K562 (cell line): ENCODE data around the gene NELFA. TPM values are rescaled to one million over a fixed set of nuclear protein-coding genes. Genes with fewer than 3 reads are reported as not detected.

ENCODE experiments used
- ATAC-seq: fragments of 200-7000 bp; cut with Tn5 transposase; 3 replicates; pipeline ENCODE4 v1.9.1; 2020; ENCODE audit warnings: moderate library complexity
- BruUV-seq: library from RNA; stranded (reverse); fragments of 400-500 nt; replicated peaks from 2 replicates; lab custom pipeline; 2021; lab: Mats Ljungman, UMichigan
- CTCF ChIA-PET: fragments of 300-600 bp; formaldehyde crosslinking; extraction: SDS; loops from one replicate; lab custom pipeline; 2021; ENCODE audit warnings: low intra/inter-chr PET ratio; lab: Yijun Ruan, JAX
- POLR2A ChIA-PET: fragments of 300-600, 350-650 bp; sonication (Branson Sonifier 250); formaldehyde crosslinking; extraction: SDS; loops from one replicate; lab custom pipeline; 2021; ENCODE audit warnings: antibody characterized with exemption, inconsistent platforms; lab: Yijun Ruan, JAX
- DNase-seq, 4 experiments: peaks; one replicate each; pipeline versions ENCODE4 v3.0.0 to v3.0.0-alpha.2; 2011 to 2018; ENCODE audit warnings: low spot score in 3 of 4, mixed read lengths in 3 of 4; ENCODE audit errors: extremely low read depth in 1 of 4
- FAIRE-seq: peaks from 2 replicates; lab custom pipeline; 2011; peaks lifted over from hg19 to GRCh38; lab: Jason Lieb, UNC
- H2AFZ ChIP-seq: 2 replicates; pipeline ENCODE4 v1.6.0; 2011; ENCODE audit warnings: low read depth, low read length, control low read depth, inconsistent platforms
- H3K27ac ChIP-seq: fragments of 200-600 bp; 3 replicates; pipeline ENCODE4 v1.8.0; 2011; ENCODE audit warnings: low read depth, mild to moderate bottlenecking, control low read depth, inconsistent platforms, low read length, moderate library complexity, mixed read lengths; ENCODE audit errors: extremely low read depth
- H3K27me3 ChIP-seq, 2 experiments: fragments of 300-600 bp in 1 of 2; 2 replicates in 1 of 2; 3 replicates in 1 of 2; pipeline versions ENCODE4 v1.6.0 to v1.8.0; 2011; ENCODE audit warnings: inconsistent platforms in 2 of 2, low read length in 2 of 2, mild to moderate bottlenecking in 1 of 2, mixed read lengths in 1 of 2, moderate library complexity in 1 of 2; ENCODE audit not compliant: control insufficient read depth in 2 of 2, insufficient read depth in 2 of 2
- H3K36me3 ChIP-seq: fragments of 300-600 bp; 3 replicates; pipeline ENCODE4 v1.8.0; 2011; ENCODE audit warnings: mild to moderate bottlenecking, low read length, inconsistent platforms; ENCODE audit not compliant: control insufficient read depth, insufficient read depth
- H3K4me1 ChIP-seq, 2 experiments: fragments of 200-600 bp in 1 of 2; replicated peaks in 1 of 2; 2 replicates in 1 of 2; 3 replicates in 1 of 2; pipeline versions ENCODE4 v1.5.1 to v1.8.0; 2011; ENCODE audit warnings: inconsistent platforms in 2 of 2, low read length in 2 of 2, mild to moderate bottlenecking in 1 of 2, mixed read lengths in 1 of 2, moderate library complexity in 1 of 2; ENCODE audit not compliant: control insufficient read depth in 2 of 2, insufficient read depth in 2 of 2
- H3K4me2 ChIP-seq: 2 replicates; pipeline ENCODE4 v1.6.1; 2011; ENCODE audit warnings: low read length, control low read depth, inconsistent platforms, mixed read lengths; ENCODE audit not compliant: insufficient read depth
- H3K4me3 ChIP-seq: fragments of 200-600 bp; sonication (generic), shearing (Covaris generic); 2 replicates; pipeline ENCODE4 v1.5.1; 2016; ENCODE audit warnings: control low read depth, inconsistent platforms
- H3K79me2 ChIP-seq: fragments of 200-600 bp; 3 replicates; pipeline ENCODE4 v1.8.0; 2011; ENCODE audit warnings: low read length, inconsistent platforms; ENCODE audit not compliant: control insufficient read depth, insufficient read depth
- H3K9ac ChIP-seq, 2 experiments: 2 replicates each; pipeline versions ENCODE4 v1.6.0 to v1.6.1; 2011; ENCODE audit warnings: low read depth in 2 of 2, low read length in 2 of 2, control low read depth in 1 of 2, inconsistent platforms in 1 of 2, mild to moderate bottlenecking in 1 of 2, mixed read lengths in 1 of 2; ENCODE audit not compliant: insufficient read depth in 1 of 2
- H3K9me1 ChIP-seq: one replicate; pipeline ENCODE4 v1.6.0; 2011; ENCODE audit warnings: inconsistent platforms, mild to moderate bottlenecking, low read length, moderate library complexity; ENCODE audit not compliant: control insufficient read depth, insufficient read depth
- H3K9me3 ChIP-seq: replicated peaks from 2 replicates; pipeline ENCODE4 v1.5.1; 2011; ENCODE audit warnings: low read depth, low read length, inconsistent platforms; ENCODE audit not compliant: control insufficient read depth, insufficient read depth
- H4K20me1 ChIP-seq: replicated peaks from 2 replicates; pipeline ENCODE4 v1.6.1; 2011; ENCODE audit warnings: low read length, inconsistent platforms, mixed read lengths; ENCODE audit not compliant: control insufficient read depth, insufficient read depth
- BMI1 ChIP-seq: fragments of 150-350 bp; IDR thresholded peaks from 2 replicates; pipeline ENCODE4 v1.6.1; 2014; ENCODE audit warnings: low read length
- CXXC5 ChIP-seq: fragments of 250-450 bp; sonication (Bioruptor Pico); IDR thresholded peaks from 2 replicates; pipeline ENCODE4 v1.8.0; 2022; ENCODE audit warnings: inconsistent platforms, mild to moderate bottlenecking, moderate library complexity
- FOS ChIP-seq: IDR thresholded peaks from 3 replicates; pipeline ENCODE4 v1.6.1; 2011; ENCODE audit not compliant: insufficient read length; ENCODE audit errors: extremely low read depth
- HDAC3 ChIP-seq: fragments of 450-650 bp; IDR thresholded peaks from 2 replicates; pipeline ENCODE4 v1.6.1; 2018; ENCODE audit warnings: borderline replicate concordance, mild to moderate bottlenecking, moderate library complexity; ENCODE audit not compliant: partially characterized antibody
- PML ChIP-seq: IDR thresholded peaks from 2 replicates; pipeline ENCODE4 v1.6.1; 2012; ENCODE audit warnings: low read length, inconsistent platforms
- PPARD ChIP-seq: fragments of 250-450 bp; sonication (Bioruptor Pico); IDR thresholded peaks from 2 replicates; pipeline ENCODE4 v1.8.0; 2022; ENCODE audit warnings: inconsistent platforms, mild to moderate bottlenecking, moderate library complexity
- RNF219 ChIP-seq: fragments of 250-450 bp; sonication (Bioruptor Pico); IDR thresholded peaks from 2 replicates; pipeline ENCODE4 v1.5.0; 2022; ENCODE audit warnings: mild to moderate bottlenecking
- SREBF1 ChIP-seq: fragments of 150-350 bp; IDR thresholded peaks from 2 replicates; pipeline ENCODE4 v1.6.1; 2014; ENCODE audit warnings: antibody characterized with exemption, low read depth, low read length, borderline replicate concordance
- TAF9B ChIP-seq: fragments of 450-650 bp; IDR thresholded peaks from 2 replicates; pipeline ENCODE4 v1.6.1; 2018; ENCODE audit warnings: mild to moderate bottlenecking; ENCODE audit not compliant: partially characterized antibody
- WGBS: fragments of 100-300 bp; shearing (Covaris generic); methylation state at CpG from one replicate; pipeline ENCODE4 v1.1.6; 2016; ENCODE audit warnings: low coverage, mixed read lengths; ENCODE audit not compliant: insufficient coverage; ENCODE audit errors: missing lambda C conversion rate; 5-methylcytosine and 5-hydroxymethylcytosine counted together
- in situ Hi-C: fragments of 300-500 bp; cut with MboI; formaldehyde crosslinking; loops from 4 replicates; pipeline ENCODE4 v1.15.0; 2018; ENCODE audit warnings: inconsistent platforms, mixed read lengths
- intact Hi-C: fragments of 100-400 bp; cut with micrococcal nuclease; formaldehyde crosslinking; loops from 2 replicates; pipeline ENCODE4 v1.14.2; 2022
- polyA plus RNA-seq, 8 experiments: library from polyadenylated mRNA; depleted of rRNA in 4 of 8; stranded (reverse) in 5 of 8; unstranded in 3 of 8; fragments of >200 nt; fragmentation: Nextera tagmentation in 2 of 8; fragmentation: Illumina TruSeq in 1 of 8; extraction: Ambion mirVana in 2 of 8; extraction: Trizol in 1 of 8; gene quantifications; 2 replicates each; pipeline versions ENCODE4 v1.2.1 to v1.2.3, GENCODE V29; 2011 to 2014; ENCODE audit warnings: inconsistent platforms in 1 of 8, missing spikeins in 1 of 8
- total RNA-seq, 7 experiments: library from RNA; depleted of rRNA in 6 of 7; stranded (reverse); fragments of >200 nt in 6 of 7; fragmentation: Illumina TruSeq in 2 of 7; extraction: Trizol in 2 of 7; gene quantifications; 2 replicates each; pipeline versions ENCODE4 v1.2.1 to v1.2.3, GENCODE V29; 2011 to 2021; ENCODE audit warnings: low replicate concordance in 1 of 7

The NELFA gene
- total and polyA plus RNA-seq, 9 of the 15 experiments (the other 6 are each of a cell fraction or from before 2014, with no cell fraction given) = 0.76 to 59.6 (median 14.8) TPM

- POLR2A ChIA-PET = interaction anchor here (1.0 to 1.1 kb wide), 2 partner anchors 9 to 62 kb away, joined by 4 to 5 read pairs; no protein-coding TSS in a partner anchor
- Histone ChIP-seq H3K27me3 (no peaks in the 10 kb centered on the region), H3K9ac (no peak overlapping the region), H3K27ac (no peak overlapping the region), H3K4me1 (peaks cover 0 to 61% of the 10 kb centered on the region in 2 experiments; a peak in 2 of 5 replicates), H3K9me3 (no peaks in the 10 kb centered on the region), H3K36me3 (no peaks in the 10 kb centered on the region), H4K20me1 (no peaks in the 10 kb centered on the region), H3K9me1 (no peaks in the 10 kb centered on the region), H3K79me2 (no peaks in the 10 kb centered on the region), H2AFZ (no peak overlapping the region), H3K4me2 (no peak overlapping the region), H3K4me3 (no peak overlapping the region)
- no TSS peak for BruUV-seq
- ATAC-seq (no peak), FAIRE-seq (no peak), DNase-seq (peak in 1 of 4 experiments; percentile 3)
- intact Hi-C loops = no loop called here
- in situ Hi-C loops = no loop called here
- no peak for TF ChIP-seq CXXC5 (CRISPR knock-in tag)
- no peak for TF ChIP-seq FOS
- TF ChIP-seq TAF9B = no peak
- no peak for TF ChIP-seq SREBF1
- TF ChIP-seq RNF219 (CRISPR knock-in tag) = no peak
- no peak for TF ChIP-seq PML
- TF ChIP-seq PPARD (CRISPR knock-in tag) = no peak
- no peak for TF ChIP-seq HDAC3
- no peak for TF ChIP-seq BMI1
- WGBS = 82% methylated on average over 9 of the region's 11 CpGs
- CTCF ChIA-PET = no interaction called here
Measured at GRCh38 chr4:2045518-2045951, 36.8 kb upstream of the NELFA start.
